GM21717 (cell line): ENCODE results near the gene MSRB3.
"Not testable (repeated sequence)": the region's sequence is repeated elsewhere in the genome, so short reads cannot be mapped to it uniquely, and the experiment has no call there.

ENCODE experiments used
- ATAC-seq: cut with Tn5 transposase; IDR thresholded peaks from one replicate; pipeline ENCODE4 v1.9.1; 2021; ENCODE audit warnings: mild to moderate bottlenecking, moderate library complexity; ENCODE audit not compliant: unreplicated experiment

MSRB3 gene

DNA sequence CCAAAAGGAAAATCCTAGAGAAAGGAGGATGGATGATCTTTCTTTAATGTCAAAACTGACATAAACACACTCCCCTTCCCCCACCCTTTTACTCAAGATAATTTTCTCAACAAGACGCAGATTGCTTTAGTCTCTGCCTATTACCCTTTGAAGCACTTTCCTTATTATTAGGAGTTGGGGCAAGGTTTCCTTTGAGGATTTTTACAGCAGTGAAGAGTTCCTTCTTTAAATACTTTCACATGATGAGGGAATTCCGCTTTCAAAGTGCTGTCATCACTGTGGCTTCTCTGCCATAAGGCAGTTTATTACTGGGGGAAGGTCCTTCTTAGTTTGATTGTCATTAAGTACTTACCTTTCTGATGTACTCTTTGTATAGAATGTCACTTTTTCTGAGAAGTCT, 172.1 kb downstream of the MSRB3 start:
- ATAC-seq: no peak

DNA sequence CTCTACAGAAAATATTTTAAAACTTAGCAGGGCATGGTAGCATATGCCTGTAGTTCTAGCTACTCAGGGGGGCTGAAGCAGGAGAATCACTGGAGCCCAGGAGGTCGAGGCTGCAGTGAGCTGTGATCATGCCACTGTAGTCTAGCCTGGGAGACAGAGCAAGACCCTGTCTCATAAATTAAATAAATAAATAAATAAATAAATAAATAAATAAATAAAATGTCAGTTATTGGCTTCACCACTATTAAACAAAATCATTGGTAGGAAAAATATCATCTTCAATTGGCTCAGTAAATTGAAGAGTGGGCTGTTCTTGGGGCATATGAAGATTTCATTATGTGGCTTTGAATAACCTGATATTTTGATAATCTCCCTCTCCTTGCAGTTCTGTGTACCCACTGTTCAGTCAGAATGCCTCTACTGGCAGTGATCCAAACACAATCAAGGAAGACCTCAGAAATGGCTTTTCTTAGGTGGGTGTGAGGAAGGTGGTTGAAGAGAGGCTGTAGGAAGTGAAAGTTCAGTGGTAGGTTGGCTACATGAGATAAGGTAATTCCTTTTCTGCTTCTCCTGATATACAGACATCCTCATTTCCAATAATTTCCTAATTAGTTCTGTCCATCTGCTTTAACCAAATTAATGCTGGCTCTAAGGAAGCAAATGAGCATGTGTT, 175.8 kb downstream of the MSRB3 start:
- no peak for ATAC-seq

DNA sequence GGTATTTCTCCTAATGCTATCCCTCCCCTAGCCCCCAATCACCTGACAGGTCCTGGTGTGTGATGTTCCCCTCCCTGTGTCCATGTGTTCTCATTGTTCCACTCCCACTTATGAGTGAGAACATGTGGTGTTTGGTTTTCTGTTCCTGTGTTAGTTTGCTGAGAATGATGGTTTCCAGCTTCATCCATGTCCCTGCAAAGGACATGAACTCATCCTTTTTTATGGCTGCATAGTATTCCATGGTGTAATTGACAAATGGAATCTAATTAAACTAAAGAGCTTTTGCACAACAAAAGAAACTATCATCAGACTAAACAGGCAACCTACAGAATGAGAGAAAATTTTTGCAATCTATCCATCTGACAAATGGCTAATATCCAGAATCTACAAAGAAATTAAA, 178.9 kb downstream of the MSRB3 start:
- ATAC-seq: not testable (repeated sequence)

DNA sequence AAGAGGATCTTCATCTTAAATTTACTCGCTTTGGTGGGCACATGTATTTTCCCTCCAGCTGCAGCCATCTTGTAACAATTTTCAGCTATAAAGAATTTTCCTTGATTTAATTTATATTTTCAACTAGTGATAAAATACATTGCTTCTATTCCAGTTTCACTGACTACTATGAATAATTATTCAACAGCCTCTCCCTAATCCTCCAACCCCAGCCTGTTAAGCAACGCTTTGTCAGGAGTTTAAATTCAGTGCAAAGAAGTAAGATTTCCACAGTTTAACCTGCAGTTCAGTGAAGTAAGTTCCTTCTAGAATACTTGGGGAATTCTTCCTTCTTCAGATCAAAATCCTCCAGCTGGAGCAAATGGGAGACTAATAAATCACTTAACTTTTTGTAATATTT, 180.2 kb downstream of the MSRB3 start:
- ATAC-seq: no peak

DNA sequence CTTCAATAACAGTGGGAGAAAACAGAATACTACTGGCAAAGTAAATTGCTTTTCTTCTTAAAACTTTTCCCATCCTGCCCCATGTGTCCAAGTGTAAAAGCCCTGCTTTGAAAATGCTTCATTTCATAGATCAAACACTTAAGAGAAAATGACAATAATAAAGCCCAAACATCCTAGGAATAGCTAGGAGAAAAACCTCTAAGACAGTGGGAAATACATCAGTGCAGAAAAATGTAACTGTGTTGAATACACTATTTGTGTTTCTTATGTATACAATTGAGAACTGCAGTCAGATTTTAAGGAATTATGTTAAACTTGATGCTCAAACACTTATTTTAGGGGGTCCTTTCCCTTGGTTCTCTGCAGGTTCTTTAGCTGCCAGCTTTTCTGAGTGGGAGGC, 181.1 kb downstream of the MSRB3 start:
- ATAC-seq: no peak

DNA sequence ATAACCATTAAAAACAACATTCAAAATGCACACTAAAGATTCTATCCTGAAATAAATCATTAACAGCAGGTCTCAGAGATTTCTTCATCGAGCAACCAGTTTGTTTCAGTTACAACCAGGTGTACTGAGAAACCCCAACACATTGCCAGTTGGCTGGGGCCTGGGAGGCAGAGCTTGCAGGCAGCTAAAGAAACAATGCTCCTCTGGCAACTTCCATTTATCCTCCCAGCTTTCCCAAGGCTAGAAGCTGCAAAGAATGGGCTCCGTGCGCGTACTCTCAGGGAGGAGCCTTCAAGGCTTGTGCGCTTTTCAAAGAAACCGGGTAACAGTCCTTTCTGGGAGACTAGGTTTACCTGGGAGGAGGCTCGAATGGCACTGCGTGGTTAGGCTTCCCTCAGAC, 181.6 kb downstream of the MSRB3 start:
- ATAC-seq: no peak

DNA sequence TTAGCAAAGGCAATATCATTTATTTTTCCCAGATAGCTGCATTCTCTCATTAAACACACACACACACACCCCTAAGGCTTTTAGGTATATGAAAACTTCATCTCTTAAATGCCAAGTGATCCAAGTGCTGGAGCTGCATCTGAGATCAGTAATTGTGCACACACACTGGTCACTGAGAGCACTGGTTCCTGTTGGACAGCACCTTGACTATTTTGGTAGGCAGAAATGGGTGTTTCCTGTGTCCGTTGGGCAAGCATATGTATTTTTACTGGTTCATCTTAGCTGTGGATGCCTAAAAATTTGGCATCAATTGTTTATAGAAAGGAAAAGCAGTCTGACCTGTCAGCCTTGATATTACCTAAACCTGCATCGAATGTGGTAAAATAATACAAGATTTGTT, 182.5 kb downstream of the MSRB3 start:
- no peak for ATAC-seq

DNA sequence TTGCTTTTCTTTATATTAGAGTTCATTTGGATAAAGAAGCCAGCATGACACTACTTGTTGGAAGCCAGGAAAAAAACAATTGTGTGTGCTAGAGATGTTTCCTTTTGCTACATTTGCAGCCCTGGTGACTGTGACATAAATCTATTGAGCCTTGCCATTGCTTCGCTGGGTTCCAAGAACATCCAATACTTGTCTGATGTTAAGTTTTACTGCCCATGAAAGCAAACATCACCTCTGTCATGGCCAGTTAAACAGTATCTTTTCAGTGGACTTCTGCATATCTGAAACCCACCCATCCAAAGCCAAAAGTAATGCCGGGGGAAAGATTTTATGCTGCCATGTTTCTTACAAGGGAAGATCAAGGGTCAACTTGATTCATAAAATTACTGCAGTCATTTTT, 184.0 kb downstream of the MSRB3 start:
- ATAC-seq: no peak

DNA sequence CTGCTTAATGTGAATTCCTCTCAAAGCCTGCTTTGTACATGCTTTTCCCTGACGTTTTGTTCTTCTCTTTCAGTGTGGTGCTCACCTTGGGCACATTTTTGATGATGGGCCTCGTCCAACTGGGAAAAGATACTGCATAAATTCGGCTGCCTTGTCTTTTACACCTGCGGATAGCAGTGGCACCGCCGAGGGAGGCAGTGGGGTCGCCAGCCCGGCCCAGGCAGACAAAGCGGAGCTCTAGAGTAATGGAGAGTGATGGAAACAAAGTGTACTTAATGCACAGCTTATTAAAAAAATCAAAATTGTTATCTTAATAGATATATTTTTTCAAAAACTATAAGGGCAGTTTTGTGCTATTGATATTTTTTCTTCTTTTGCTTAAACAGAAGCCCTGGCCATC, 184.6 kb downstream of the MSRB3 start:
- no peak for ATAC-seq

DNA sequence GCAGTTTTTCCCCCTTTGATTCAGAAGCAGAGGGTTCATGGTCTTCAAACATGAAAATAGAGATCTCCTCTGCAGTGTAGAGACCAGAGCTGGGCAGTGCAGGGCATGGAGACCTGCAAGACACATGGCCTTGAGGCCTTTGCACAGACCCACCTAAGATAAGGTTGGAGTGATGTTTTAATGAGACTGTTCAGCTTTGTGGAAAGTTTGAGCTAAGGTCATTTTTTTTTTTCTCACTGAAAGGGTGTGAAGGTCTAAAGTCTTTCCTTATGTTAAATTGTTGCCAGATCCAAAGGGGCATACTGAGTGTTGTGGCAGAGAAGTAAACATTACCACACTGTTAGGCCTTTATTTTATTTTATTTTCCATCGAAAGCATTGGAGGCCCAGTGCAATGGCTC, 185.1 kb downstream of the MSRB3 start:
- ATAC-seq: no peak

DNA sequence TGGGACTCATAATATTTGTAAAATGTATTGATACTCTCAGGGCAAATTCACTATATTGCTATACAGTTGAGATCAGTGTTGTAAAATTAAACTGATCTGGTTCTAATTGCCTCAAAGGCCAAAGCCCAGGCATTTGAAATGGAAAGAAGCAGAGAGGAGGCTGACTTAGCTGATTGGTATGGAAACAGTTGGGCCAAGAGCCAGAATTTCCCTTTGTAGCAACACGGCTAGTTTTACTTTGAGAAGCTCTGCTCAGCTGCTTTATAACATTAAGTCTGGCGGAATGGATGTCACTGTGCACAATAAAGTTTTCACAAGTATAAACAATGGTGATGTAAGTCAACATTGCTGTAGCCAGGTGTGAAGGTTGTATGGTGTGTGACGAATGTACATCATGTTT, 186.4 kb downstream of the MSRB3 start:
- no peak for ATAC-seq

DNA sequence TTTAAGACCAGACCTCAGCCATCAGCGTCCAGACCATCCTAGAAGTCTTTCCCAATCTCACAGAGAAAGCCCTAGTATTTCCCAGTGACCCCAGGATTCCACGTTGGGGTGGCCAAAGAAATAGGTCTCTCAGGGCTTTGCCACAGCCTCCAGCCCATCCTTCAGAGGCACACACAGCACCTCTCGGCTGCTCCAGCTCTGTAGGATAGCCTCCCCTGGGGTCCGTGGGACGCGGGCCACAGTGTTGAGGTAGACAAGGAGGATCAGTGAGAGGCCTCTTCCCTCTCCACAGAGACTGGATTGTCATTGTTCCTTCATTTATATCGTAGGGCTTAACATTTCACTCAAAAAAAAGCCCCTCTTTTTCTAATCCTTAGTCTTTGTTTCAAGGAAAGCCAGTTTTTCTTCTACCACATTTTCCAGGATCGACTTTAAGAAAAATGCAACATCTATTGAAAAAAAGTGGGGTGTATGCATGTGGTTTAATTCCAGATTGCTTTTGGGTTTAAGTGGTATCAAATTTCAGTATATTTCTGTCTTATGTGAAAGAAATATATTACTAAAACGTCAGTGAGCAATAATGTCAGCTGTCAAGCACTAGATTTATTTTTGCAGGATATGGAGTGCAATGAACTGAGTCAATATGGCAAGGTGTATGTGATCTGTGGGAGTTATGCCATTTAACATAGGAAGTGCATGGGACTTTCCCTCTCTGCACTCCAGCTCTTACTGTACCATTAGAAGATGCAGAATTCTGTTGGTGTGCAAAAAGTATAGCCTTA, 187.5 kb downstream of the MSRB3 start:
- no peak for ATAC-seq

DNA sequence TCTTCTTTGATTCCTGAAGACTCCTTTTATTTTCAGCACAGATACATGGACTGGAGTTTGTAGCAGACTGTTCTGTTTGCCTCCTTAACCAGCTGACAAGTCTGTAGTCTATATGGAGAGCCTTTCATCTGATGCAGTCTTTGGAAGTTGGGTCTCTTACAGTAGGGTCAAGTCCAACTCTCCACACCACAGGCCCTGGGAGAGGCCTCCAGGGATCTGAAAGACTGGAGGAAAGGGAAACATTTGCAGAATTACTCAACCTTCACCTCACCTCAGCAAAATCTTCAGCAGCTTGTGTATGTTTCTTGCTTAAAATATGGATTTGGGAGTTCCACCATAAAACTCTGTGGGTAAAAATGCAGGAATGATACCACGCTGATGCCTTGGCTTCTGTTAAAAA, 188.4 kb downstream of the MSRB3 start:
- no peak for ATAC-seq

DNA sequence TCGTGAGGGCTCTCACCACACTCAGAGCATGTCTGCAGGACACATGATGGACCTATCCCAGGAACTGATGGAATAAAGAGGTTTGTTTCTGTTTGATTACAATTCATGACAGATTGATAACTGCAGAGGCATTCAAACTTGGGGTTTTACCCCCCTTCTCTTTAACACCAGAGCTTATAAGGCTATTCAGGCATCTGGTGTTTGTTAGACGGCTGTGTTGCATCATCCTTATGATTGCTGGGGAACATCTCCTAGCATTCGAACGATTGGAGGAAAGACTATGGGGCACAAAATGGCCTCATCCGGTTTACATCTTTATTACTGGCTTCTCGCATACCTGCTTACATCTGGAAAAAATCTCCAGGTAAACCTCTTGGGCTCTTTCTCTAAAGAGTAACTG, 191.8 kb downstream of the MSRB3 start:
- no peak for ATAC-seq

DNA sequence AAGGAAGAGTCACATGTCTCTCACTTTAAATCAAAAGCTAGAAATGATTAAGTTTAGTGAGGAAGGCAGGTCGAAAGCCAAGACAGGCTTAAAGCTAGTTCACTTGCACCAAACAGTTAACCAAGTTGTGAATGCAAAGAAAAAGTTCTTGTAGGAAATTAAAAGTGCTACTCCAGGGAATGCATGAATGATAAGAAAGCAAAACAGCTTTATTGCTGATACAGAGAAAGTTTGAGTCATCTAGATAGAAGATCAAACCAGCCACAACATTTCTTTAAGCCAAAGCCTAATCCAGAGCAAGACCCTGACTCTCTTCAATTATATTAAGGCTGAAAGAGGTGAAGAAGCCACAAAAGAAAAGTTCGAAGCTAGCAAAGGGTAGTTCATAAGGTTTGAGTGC, 193.6 kb downstream of the MSRB3 start:
- no peak for ATAC-seq

DNA sequence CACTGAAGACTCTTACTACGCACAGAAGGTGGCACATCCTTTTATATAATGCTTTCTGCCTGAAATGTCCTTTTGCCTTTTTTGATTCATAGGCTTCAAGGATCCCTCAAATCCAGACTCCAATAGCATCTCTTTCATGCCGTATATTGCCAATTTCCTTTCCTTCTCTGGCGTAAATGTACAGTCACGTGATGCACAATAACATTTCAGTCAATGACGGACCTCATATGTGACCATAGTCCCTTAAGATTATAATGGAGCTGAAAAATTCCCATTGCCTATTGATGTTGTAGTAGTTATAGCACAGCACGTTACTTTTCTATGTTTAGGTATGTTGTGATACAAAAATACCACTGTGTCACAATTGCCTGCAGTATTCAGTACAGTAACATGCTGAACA, 196.3 kb downstream of the MSRB3 start:
- ATAC-seq: no peak

DNA sequence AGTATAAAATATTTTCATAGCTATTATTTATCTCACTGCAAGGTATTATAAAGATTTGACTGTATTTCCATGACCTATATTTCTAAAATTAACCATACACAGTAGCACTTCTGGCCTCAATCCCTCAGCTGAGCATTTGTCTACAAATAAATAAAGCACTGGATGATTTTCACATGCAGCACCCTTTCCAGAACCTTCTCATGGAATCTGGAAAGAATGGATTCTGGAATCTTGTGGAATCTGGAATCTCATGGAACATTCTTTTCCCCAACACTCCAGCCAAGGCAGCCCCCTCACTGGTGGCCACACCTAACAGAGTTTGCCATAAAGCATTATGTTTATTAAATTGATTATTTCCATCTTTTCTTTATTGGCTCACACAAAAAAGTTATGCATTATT, 199.2 kb downstream of the MSRB3 start:
- no peak for ATAC-seq

DNA sequence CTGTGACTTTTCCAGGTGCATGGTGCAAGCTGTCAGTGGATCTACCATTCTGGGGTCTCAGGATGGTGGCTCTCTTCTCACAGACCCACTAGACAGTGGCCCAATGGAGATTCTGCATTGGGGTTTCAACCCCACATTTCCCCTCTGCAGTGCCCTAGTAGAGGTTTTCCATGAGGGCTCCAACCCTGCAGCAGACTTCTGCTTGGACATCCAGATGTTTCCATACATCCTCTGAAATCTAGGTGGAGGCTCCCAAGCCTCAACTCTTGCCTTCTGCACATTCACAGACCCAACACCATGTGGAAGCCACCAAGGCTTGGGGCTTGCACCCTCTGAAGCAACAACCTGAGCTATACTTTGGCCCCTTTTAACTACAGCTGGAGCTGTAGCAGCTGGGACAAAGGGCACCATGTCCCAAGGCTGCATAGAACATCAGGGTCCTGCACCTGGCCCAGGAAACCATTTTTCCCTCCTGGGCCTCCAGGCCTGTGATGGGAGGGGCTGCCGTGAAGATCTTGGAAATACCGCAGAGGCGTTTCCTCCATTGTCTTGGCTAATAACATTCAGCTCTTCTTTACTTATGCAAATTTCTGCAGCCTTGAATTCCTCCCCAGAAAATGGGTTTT, 205.5 kb downstream of the MSRB3 start:
- not testable (repeated sequence) for ATAC-seq

DNA sequence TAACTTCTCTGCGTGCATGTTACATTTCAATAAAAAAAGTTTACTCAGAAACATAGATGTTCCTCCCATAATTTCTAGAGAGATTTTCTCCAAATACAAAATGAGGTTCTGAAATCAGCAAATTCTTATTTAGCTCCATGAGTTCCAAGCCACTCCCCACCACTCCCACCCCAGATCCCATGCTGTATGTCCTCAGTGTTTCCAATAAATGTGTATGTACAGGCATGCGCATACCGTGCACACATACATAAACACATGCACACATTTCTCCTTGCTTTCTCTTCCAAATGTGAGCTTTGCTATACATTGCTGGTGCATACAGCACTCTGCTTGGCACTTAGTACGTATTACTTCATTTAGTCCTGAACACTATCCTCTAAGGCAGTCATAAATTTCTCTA, 209.7 kb downstream of the MSRB3 start:
- ATAC-seq: no peak

DNA sequence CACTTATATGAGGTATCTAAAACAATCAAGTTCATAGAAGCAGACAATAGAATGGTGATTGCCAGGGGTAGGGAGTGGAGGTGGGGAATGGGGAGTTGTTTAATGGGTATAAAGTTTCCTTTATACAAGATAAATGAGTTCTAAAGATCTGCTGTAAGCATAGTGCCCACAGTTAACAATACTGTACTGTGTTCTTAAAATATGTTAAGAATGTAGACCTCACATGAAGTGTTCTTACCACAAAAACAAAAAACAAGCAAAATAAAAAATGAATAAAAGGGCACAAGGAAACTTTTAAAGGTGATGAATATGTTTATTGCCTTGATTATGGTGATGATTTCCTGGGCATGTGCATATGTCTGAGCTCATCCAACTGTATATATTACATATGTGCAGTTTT, 211.8 kb downstream of the MSRB3 start:
- no peak for ATAC-seq

DNA sequence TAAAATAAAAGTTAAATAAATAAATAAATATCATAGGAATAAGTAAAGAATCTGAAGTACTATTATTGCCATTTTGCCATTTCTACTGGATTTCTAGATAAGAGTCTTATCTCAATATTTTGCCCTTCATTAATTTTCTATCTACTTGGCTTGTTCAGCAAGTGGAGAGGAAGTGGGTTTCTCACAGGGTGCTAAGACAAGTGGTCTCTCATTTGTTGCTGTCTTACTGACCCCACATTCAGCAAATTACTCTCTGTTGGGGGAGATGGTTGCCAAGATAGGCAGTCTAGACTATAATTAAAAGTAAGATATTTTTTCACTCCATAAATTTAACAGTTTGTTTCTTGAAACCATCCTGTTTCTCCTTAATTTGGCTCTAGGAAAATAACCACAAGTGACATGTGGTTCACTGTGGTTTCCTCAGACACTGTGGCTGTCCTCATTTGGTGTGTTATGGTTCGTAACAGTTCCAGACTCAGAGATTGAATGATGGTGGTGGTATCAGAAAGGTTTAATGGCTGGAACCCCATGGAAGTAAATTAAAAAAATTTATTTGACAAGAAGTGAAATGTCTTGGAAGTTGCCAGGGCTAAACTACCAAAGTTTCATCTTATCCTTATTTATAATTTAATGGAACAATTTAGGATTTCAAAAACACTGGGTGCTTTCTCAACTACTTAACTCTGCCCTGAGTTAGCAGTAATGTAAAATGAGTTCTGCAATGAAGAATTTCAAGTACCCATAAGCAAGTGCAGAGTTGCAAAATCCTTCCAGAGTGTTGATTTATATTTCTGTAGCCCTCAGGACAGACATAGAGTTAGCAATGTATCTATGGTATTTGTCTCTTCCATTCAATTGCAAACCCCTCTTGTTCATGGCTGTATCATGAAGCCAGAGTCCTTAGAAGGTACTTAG, 214.8 kb downstream of the MSRB3 start:
- ATAC-seq: no peak
